ENCODE data around the gene CDC14C.
"Not testable (repeated sequence)": the region's sequence is repeated elsewhere in the genome, so short reads cannot be mapped to it uniquely, and the experiment has no call there.

The CDC14C gene

DNA sequence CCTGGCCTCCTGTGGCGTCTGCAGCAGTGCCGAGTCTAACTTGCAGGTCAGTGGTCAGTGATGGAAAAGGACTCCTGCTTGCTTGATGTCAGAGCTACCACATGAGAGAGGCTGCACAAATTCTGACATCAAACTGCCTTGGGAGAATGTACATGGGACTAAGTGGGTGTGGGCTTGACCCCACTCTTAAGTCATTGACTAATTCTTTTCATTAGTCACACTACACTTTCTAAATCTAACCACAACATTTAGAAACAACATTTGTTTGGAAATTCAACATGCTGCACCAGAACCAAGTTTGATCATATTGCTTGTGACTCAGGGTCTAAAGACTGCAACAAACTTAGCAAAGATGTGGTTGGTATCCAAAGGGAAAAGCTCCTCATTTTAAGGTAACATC, 24.4 kb upstream of the CDC14C start:
- Histone ChIP-seq H3K27ac (ENCODE audit: low read depth, low read length, poor library complexity, severe bottlenecking) (no peak overlapping the region), H3K79me2 (ENCODE audit: insufficient read depth, low read length) (no peaks in the 10 kb centered on the region), H3K9ac (ENCODE audit: low read length) (no peak overlapping the region), H3K9me3 (ENCODE audit: low read length) (no peaks in the 10 kb centered on the region), H3F3A (ENCODE audit: insufficient read depth, low read length) (no peaks in the 10 kb centered on the region), H3K27me3 (ENCODE audit: insufficient read depth, low read length) (no peaks in the 10 kb centered on the region), H3K4me3 (ENCODE audit: low read depth, low read length, poor library complexity, severe bottlenecking) (no peak overlapping the region), H3K4me1 (ENCODE audit: insufficient read depth, low read length, severe bottlenecking) (no peaks in the 10 kb centered on the region), H3K9me2 (ENCODE audit: low read depth, low read length) (no peaks in the 10 kb centered on the region), H3K4me2 (ENCODE audit: low read length) (no peak overlapping the region), H3K36me3 (ENCODE audit: insufficient read depth, low read length) (no peaks in the 10 kb centered on the region), H4K20me1 (ENCODE audit: insufficient read depth, low read length) (no peaks in the 10 kb centered on the region), H2AFZ (ENCODE audit: low read length) (no peak overlapping the region)
- TF ChIP-seq, protein P1, sequence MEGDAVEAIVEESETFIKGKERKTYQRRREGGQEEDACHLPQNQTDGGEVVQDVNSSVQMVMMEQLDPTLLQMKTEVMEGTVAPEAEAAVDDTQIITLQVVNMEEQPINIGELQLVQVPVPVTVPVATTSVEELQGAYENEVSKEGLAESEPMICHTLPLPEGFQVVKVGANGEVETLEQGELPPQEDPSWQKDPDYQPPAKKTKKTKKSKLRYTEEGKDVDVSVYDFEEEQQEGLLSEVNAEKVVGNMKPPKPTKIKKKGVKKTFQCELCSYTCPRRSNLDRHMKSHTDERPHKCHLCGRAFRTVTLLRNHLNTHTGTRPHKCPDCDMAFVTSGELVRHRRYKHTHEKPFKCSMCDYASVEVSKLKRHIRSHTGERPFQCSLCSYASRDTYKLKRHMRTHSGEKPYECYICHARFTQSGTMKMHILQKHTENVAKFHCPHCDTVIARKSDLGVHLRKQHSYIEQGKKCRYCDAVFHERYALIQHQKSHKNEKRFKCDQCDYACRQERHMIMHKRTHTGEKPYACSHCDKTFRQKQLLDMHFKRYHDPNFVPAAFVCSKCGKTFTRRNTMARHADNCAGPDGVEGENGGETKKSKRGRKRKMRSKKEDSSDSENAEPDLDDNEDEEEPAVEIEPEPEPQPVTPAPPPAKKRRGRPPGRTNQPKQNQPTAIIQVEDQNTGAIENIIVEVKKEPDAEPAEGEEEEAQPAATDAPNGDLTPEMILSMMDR (IDR thresholded peaks at IDR 0.05; ENCODE audit: low read length) = no peak
- no peak for TF ChIP-seq EZH2 (IDR thresholded peaks at IDR 0.05; ENCODE audit: borderline replicate concordance, low read length)

DNA sequence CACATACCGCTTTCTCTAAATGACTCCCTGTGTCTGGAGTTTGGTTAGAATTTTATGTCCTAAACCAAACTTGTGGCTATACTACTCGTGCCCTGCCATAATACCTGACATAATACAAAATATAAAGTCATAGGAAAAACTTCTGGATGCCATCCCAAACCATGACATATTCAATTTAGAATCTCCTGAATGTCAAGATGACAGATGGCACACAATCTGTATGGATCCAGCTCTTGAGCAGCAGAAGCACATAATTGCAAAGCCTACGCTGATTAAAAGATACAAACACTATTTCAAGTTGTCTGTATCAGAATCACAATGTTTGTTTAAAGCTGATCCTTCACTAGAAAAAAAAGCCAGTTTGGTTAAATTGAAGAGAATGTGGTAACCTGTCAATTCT, 22.4 kb upstream of the CDC14C start:
- no peaks in the 10 kb centered on the region for H4K20me1 ChIP-seq (ENCODE audit: insufficient read depth, low read length)
- H3K36me3 ChIP-seq (ENCODE audit: insufficient read depth, low read length) = no peaks in the 10 kb centered on the region
- H3K9me3 ChIP-seq (ENCODE audit: low read length) = no peaks in the 10 kb centered on the region
- no peak overlapping the region for H3K4me3 ChIP-seq (ENCODE audit: low read depth, low read length, poor library complexity, severe bottlenecking)
- no peaks in the 10 kb centered on the region for H3K79me2 ChIP-seq (ENCODE audit: insufficient read depth, low read length)
- H3K9ac ChIP-seq (ENCODE audit: low read length) = no peak overlapping the region
- no peak overlapping the region for H3K4me2 ChIP-seq (ENCODE audit: low read length)
- no peak overlapping the region for H2AFZ ChIP-seq (ENCODE audit: low read length)
- no peaks in the 10 kb centered on the region for H3K4me1 ChIP-seq (ENCODE audit: insufficient read depth, low read length, severe bottlenecking)
- no peaks in the 10 kb centered on the region for H3K27me3 ChIP-seq (ENCODE audit: insufficient read depth, low read length)
- TF ChIP-seq, protein P1 (IDR thresholded peaks at IDR 0.05; ENCODE audit: low read length) = no peak
- no peak for TF ChIP-seq EZH2 (IDR thresholded peaks at IDR 0.05; ENCODE audit: borderline replicate concordance, low read length)
- H3K9me2 ChIP-seq (ENCODE audit: low read depth, low read length) = no peaks in the 10 kb centered on the region
- no peak overlapping the region for H3K27ac ChIP-seq (ENCODE audit: low read depth, low read length, poor library complexity, severe bottlenecking)
- no peaks in the 10 kb centered on the region for H3F3A ChIP-seq (ENCODE audit: insufficient read depth, low read length)

DNA sequence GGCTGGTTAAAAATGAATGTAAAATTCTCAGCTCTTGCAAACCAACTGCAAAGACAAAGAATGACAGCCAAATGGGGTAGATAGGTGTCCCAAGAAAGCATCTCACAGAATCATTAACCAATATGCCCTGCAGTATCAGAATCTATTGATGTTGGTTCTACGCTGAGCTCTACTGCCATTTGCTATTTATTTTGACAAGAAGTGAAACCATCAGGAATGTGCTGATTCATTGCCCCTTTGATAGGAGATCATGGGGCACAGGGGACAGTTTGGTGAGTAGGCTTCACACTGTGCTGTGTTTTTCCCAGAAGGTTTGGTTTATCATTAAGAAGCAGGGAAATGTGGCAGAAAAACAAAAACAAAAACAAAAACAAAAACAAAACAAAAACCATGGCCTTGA, 19.4 kb upstream of the CDC14C start:
- no peaks in the 10 kb centered on the region for H3K4me1 ChIP-seq (ENCODE audit: insufficient read depth, low read length, severe bottlenecking)
- no peaks in the 10 kb centered on the region for H3K9me3 ChIP-seq (ENCODE audit: low read length)
- no peaks in the 10 kb centered on the region for H3K27me3 ChIP-seq (ENCODE audit: insufficient read depth, low read length)
- H3K79me2 ChIP-seq (ENCODE audit: insufficient read depth, low read length) = no peaks in the 10 kb centered on the region
- no peak overlapping the region for H3K4me2 ChIP-seq (ENCODE audit: low read length)
- no peaks in the 10 kb centered on the region for H3F3A ChIP-seq (ENCODE audit: insufficient read depth, low read length)
- no peak overlapping the region for H3K4me3 ChIP-seq (ENCODE audit: low read depth, low read length, poor library complexity, severe bottlenecking)
- TF ChIP-seq EZH2 (IDR thresholded peaks at IDR 0.05; ENCODE audit: borderline replicate concordance, low read length) = no peak
- TF ChIP-seq, protein P1 (IDR thresholded peaks at IDR 0.05; ENCODE audit: low read length) = no peak
- H3K9ac ChIP-seq (ENCODE audit: low read length) = no peak overlapping the region
- no peaks in the 10 kb centered on the region for H3K9me2 ChIP-seq (ENCODE audit: low read depth, low read length)
- no peak overlapping the region for H3K27ac ChIP-seq (ENCODE audit: low read depth, low read length, poor library complexity, severe bottlenecking)
- H3K36me3 ChIP-seq (ENCODE audit: insufficient read depth, low read length) = no peaks in the 10 kb centered on the region
- H4K20me1 ChIP-seq (ENCODE audit: insufficient read depth, low read length) = no peaks in the 10 kb centered on the region
- no peak overlapping the region for H2AFZ ChIP-seq (ENCODE audit: low read length)

DNA sequence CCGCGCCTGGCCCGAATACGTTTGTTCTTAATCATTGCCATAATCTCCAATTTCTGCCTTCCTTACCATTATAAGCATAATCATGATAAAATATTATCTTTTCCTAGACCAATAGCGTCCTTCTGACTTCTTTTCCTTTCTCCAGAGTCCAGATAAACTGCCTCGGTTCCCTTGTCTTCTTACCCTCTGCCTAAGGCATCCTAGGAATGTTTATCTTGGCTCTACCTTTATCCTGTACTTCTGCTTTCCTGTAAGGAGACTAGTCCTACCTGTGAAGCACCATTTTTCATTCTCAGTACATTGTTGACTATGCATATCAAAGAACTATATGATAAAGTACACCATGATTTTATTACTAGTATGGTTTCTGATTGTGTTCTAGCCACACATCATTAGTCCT, 18.7 kb upstream of the CDC14C start:
- H3K36me3 ChIP-seq (ENCODE audit: insufficient read depth, low read length); H3K4me2 ChIP-seq (ENCODE audit: low read length); H3K9me2 ChIP-seq (ENCODE audit: low read depth, low read length); H3K4me3 ChIP-seq (ENCODE audit: low read depth, low read length, poor library complexity, severe bottlenecking); H3K27ac ChIP-seq (ENCODE audit: low read depth, low read length, poor library complexity, severe bottlenecking); H3K9me3 ChIP-seq (ENCODE audit: low read length); H3K9ac ChIP-seq (ENCODE audit: low read length); H3F3A ChIP-seq (ENCODE audit: insufficient read depth, low read length); H4K20me1 ChIP-seq (ENCODE audit: insufficient read depth, low read length); H3K4me1 ChIP-seq (ENCODE audit: insufficient read depth, low read length, severe bottlenecking); H3K79me2 ChIP-seq (ENCODE audit: insufficient read depth, low read length); H2AFZ ChIP-seq (ENCODE audit: low read length); H3K27me3 ChIP-seq (ENCODE audit: insufficient read depth, low read length): not testable (repeated sequence)

DNA sequence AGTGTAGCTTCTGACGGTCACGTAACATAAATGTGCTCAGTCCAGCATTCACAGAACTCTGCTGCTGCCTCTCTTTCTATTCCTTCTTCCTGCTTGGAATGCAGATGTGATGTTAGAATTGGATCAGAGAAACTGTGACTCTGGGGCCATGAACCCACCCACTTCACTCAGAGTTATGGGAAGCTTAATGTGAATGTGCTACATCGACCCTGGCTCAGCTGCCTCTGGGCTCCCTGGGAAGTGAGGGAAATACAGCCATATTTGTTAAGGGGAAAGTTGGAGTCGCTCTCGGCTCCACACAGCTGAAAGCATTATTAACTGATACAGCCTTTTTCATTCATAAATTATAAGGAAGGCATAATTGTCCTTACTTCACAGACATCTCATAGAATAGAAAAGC, 14.5 kb upstream of the CDC14C start:
- not testable (repeated sequence) for H3K27me3 ChIP-seq (ENCODE audit: insufficient read depth, low read length); H3K4me1 ChIP-seq (ENCODE audit: insufficient read depth, low read length, severe bottlenecking); H3F3A ChIP-seq (ENCODE audit: insufficient read depth, low read length); H3K4me2 ChIP-seq (ENCODE audit: low read length); H3K27ac ChIP-seq (ENCODE audit: low read depth, low read length, poor library complexity, severe bottlenecking); H3K4me3 ChIP-seq (ENCODE audit: low read depth, low read length, poor library complexity, severe bottlenecking); H3K79me2 ChIP-seq (ENCODE audit: insufficient read depth, low read length); H2AFZ ChIP-seq (ENCODE audit: low read length); H3K9me3 ChIP-seq (ENCODE audit: low read length); H3K9me2 ChIP-seq (ENCODE audit: low read depth, low read length); H4K20me1 ChIP-seq (ENCODE audit: insufficient read depth, low read length); H3K9ac ChIP-seq (ENCODE audit: low read length); H3K36me3 ChIP-seq (ENCODE audit: insufficient read depth, low read length)

Measured in OCI-LY1 (cell line).